A549 treated with AZD2906 at 1 μM for 4 hours (cell line): ENCODE results near the gene CLEC2L. TPM values are rescaled to one million over a fixed set of nuclear protein-coding genes. Genes with fewer than 3 reads are reported as not detected.

Experiments used
- total RNA-seq: library from RNA; stranded (reverse); fragments of 200-300 nt; extraction: Qiagen RNA extraction; gene quantifications from 5 replicates; pipeline ENCODE4 v1.2.3, GENCODE V29; 2022

CLEC2L gene
- 0.08 to 0.20 TPM (median 0.15 TPM) in 5 replicates for total RNA-seq

DNA sequence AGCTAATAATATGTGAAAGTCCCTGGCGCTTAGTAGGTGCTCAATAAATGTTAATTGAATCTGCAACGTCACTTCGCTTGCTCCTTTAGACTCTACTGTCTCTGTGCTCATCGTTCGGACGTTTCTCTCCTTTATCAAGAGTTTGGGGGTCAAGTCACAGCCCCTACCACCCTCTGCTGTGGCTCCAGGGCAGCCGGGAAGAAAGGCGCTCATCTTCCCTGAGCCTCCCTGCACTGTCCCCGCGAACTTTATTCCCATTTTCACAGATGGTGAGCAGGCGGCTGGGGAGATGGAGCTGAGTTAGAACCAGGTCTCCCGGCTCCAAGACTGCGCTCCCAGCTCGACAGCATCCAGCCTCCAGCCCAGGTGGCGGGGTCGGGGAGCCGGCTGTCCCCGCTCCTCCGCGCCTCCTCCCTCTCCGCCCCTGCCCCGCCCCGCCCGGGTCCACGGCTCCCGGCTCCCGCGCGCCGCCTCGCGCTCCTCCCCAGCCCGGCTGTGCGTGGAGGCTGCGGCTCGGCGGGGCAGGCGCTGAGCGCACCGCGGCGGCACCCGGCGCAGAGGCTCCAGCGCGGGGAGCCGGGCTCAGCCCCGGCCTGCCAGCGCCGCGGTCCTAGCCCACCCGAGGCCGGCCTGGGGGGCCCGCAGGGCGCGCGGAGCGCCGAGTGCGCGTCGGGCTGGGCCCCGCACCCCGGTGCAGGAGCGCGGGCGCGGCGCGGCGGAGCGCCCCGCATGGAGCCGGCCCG, at the start of gene CLEC2L:
TSS of gene CLEC2L (plus strand) at position 487 of the 743 bp plus-strand sequence. CDS start at position 730, 243 bp downstream.

Other genes starting within 250 kb of the CLEC2L start
- 12.3 to 34.9 TPM (median 31.4 TPM) in 5 replicates for gene FMC1, start 182.3 kb upstream of the CLEC2L start, total RNA-seq
- gene LUC7L2, start 163.8 kb upstream of the CLEC2L start, total RNA-seq = 36.4 to 40.0 TPM (median 38.8 TPM) in 5 replicates
- gene KLRG2, start 40.0 kb upstream of the CLEC2L start, total RNA-seq = 0.69 to 1.1 TPM (median 0.75 TPM) in 5 replicates